ENCODE data around the gene ZNHIT2. TPM values are rescaled to one million over a fixed set of nuclear protein-coding genes. Genes with fewer than 3 reads are reported as not detected.

Gene ZNHIT2
- total RNA-seq, 2 donors from 2014 or later = 18.7 to 33.9 TPM

GRCh38 chr11:65129649-65130441 is 12.3 kb upstream of the ZNHIT2 start:
- Histone ChIP-seq H3K4me3 (no peak overlapping the region), H3K36me3 (replicated peaks in 1 of 2; ENCODE audit: insufficient read depth in 1 of 2, low read depth in 2 of 2) (peaks cover 30 to 57% of the 10 kb centered on the region in 2 donors), H3K27ac (no peak overlapping the region), H3K27me3 (no peaks in the 10 kb centered on the region), H3K4me1 (peaks cover 31% of the 10 kb centered on the region), H3K9me3 (no peaks in the 10 kb centered on the region)
- intact Hi-C loops (cut with DNase I) = loop anchor here (5.0 kb wide), 1 partner anchor 57 kb away; no protein-coding TSS in a partner anchor
- WGBS, 2 donors = 73 to 81% methylated on average over 4 to 7 of the region's 13 CpGs
- DNase-seq (no peak), ATAC-seq (no peak)
- TF ChIP-seq CTCF (IDR thresholded peaks at IDR 0.05) (no peak), POLR2A (IDR thresholded peaks at IDR 0.05) (no peak)

- ATAC-seq (no peak), DNase-seq (no peak)
- H3K4me3 ChIP-seq = no peak overlapping the region
- TF ChIP-seq POLR2A (IDR thresholded peaks at IDR 0.05) (no peak), CTCF (IDR thresholded peaks at IDR 0.05) (no peak)
- H3K36me3 ChIP-seq (replicated peaks in 1 of 2; ENCODE audit: insufficient read depth in 1 of 2, low read depth in 2 of 2) = peaks cover 30 to 57% of the 10 kb centered on the region in 2 donors
- peaks cover 36% of the 10 kb centered on the region for H3K4me1 ChIP-seq
- H3K27ac ChIP-seq = no peak overlapping the region
- no peaks in the 10 kb centered on the region for H3K9me3 ChIP-seq
- intact Hi-C loops (cut with DNase I) = no loop called here
- WGBS, 2 donors = 57 to 78% methylated on average over 4 to 15 of the region's 15 CpGs
- no peaks in the 10 kb centered on the region for H3K27me3 ChIP-seq
Measured at GRCh38 chr11:65128182-65129145, 11.0 kb upstream of the ZNHIT2 start.

- TF ChIP-seq CTCF (IDR thresholded peaks at IDR 0.05) (no peak), POLR2A (IDR thresholded peaks at IDR 0.05) (no peak)
- H3K27me3 ChIP-seq = no peaks in the 10 kb centered on the region
- H3K4me1 ChIP-seq = peaks cover 36% of the 10 kb centered on the region
- H3K36me3 ChIP-seq (replicated peaks in 1 of 2; ENCODE audit: insufficient read depth in 1 of 2, low read depth in 2 of 2) = peaks cover 30 to 57% of the 10 kb centered on the region in 2 donors
- no peak overlapping the region for H3K27ac ChIP-seq
- DNase-seq (no peak), ATAC-seq (no peak)
- H3K9me3 ChIP-seq = no peaks in the 10 kb centered on the region
- no peak overlapping the region for H3K4me3 ChIP-seq
- WGBS, 2 donors = 82 to 85% methylated on average over 7 to 12 of the region's 12 CpGs
- intact Hi-C loops (cut with DNase I) = no loop called here
Measured at GRCh38 chr11:65127473-65128181, 10.1 kb upstream of the ZNHIT2 start.

- DNase-seq = no peak
- no peak for TF ChIP-seq CTCF (IDR thresholded peaks at IDR 0.05)
- peak in 1 of 3 donors; percentile 11 for TF ChIP-seq POLR2A (IDR thresholded peaks at IDR 0.05)
- H3K36me3 ChIP-seq (replicated peaks in 1 of 2; ENCODE audit: insufficient read depth in 1 of 2, low read depth in 2 of 2) = peaks cover 30 to 50% of the 10 kb centered on the region in 2 donors
- no peak overlapping the region for H3K4me3 ChIP-seq
- no peak overlapping the region for H3K27ac ChIP-seq
- no peak for ATAC-seq
- peaks cover 31% of the 10 kb centered on the region for H3K4me1 ChIP-seq
- 57 to 83% methylated on average over 2 to 6 of the region's 6 CpGs for WGBS, 2 donors
- no peaks in the 10 kb centered on the region for H3K9me3 ChIP-seq
- intact Hi-C loops (cut with DNase I) = no loop called here
- H3K27me3 ChIP-seq = no peaks in the 10 kb centered on the region
Measured at GRCh38 chr11:65126624-65127274, 9.2 kb upstream of the ZNHIT2 start.
